AG20443 (cell line): ENCODE measurements around the gene OXNAD1.

Experiments
- DNase-seq: peaks from one replicate; pipeline ENCODE4 v3.0.0; 2012; ENCODE audit warnings: low spot score, mixed read lengths

Gene OXNAD1

GRCh38 chr3:16329036-16329825 lies 64.2 kb downstream of the OXNAD1 start:
- DNase-seq, result no peak

GRCh38 chr3:16329826-16330129 lies 64.8 kb downstream of the OXNAD1 start:
- no peak for DNase-seq

- DNase-seq, result no peak
Observed at GRCh38 chr3:16330351-16330750, 65.3 kb downstream of the OXNAD1 start.

- DNase-seq, result no peak
Observed at GRCh38 chr3:16331319-16331883, 66.4 kb downstream of the OXNAD1 start.

GRCh38 chr3:16332904-16333426 lies 68.0 kb downstream of the OXNAD1 start:
- peak; percentile 59 for DNase-seq

GRCh38 chr3:16334909-16335308 lies 69.9 kb downstream of the OXNAD1 start:
- DNase-seq, result peak; percentile 53

GRCh38 chr3:16335333-16335732 lies 70.3 kb downstream of the OXNAD1 start:
- no peak for DNase-seq

- DNase-seq, result no peak
Observed at GRCh38 chr3:16335772-16336645, 71.0 kb downstream of the OXNAD1 start.

GRCh38 chr3:16336825-16337224 lies 71.8 kb downstream of the OXNAD1 start:
- DNase-seq, result no peak

- DNase-seq, result no peak
Observed at GRCh38 chr3:16337856-16338540, 73.0 kb downstream of the OXNAD1 start.

- peak; percentile 91 for DNase-seq
Observed at GRCh38 chr3:16338999-16339398, 74.0 kb downstream of the OXNAD1 start.

- DNase-seq, result no peak
Observed at GRCh38 chr3:16343101-16343500, 78.1 kb downstream of the OXNAD1 start.

GRCh38 chr3:16346413-16347081 lies 81.5 kb downstream of the OXNAD1 start:
- DNase-seq, result no peak

GRCh38 chr3:16347548-16347947 lies 82.5 kb downstream of the OXNAD1 start:
- no peak for DNase-seq

- peak; percentile 61 for DNase-seq
Observed at GRCh38 chr3:16349986-16350596, 85.1 kb downstream of the OXNAD1 start.

- peak; percentile 69 for DNase-seq
Observed at GRCh38 chr3:16350597-16351318, 85.7 kb downstream of the OXNAD1 start.

GRCh38 chr3:16352428-16352827 lies 87.4 kb downstream of the OXNAD1 start:
- no peak for DNase-seq

GRCh38 chr3:16354291-16354690 lies 89.3 kb downstream of the OXNAD1 start:
- DNase-seq, result no peak
